HG03442 (cell line): ENCODE data around the gene IL1B.

Experiments used
- ATAC-seq: cut with Tn5 transposase; IDR thresholded peaks from one replicate; pipeline ENCODE4 v1.9.1; 2021; ENCODE audit warnings: mild to moderate bottlenecking, moderate library complexity; ENCODE audit not compliant: unreplicated experiment

IL1B gene

DNA sequence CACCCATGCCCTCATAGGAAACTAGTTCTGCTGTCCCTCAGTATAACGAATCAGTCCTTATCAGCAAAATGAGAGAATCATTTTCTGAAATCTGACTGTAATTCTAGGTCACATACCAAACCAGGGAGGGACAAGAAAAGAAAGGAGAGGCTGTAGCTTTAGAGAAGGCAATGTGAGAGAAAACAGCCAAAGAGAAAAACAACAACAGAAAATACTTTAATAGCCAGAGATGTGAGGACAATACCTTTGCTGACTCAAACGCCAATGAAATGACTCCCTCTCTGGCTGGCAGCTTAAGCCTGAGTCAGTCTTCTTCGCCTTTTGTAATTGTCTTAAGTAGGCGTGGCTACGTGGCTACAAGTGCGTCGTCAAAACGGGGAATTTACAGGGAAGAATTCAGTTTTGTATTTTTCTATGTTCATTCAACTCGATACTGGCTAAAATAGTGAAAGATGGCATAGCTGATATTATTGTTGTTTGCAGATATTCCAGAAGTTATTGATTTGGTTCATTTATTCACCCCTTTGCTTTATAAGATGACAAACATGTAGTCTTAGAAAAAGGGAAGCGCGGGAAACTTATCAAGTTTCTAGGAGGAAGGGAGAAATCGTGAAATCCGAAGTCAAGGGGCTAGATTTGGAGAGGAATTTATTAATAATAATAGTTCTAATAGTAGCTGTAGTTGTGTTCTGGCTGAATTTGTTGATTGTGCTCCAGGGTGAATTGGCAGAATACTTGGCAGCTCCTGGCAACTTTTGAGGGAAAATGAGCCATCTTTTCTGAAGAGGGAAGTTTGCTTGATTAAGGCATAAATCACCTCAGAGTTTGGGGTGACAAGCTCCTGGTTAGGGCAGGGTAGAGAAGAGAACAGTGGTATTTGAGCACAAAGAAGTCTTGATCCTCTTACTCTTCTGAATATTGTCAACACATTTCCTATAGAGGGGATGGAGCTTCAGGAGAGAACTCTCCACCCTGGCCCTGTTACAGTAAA lies 52.1 kb downstream of the IL1B start, which contains the start of gene IL1A:
Gene IL1A, minus strand, starts transcription at position 295 of the 991 bp plus-strand sequence. CDS start 723 bp downstream, outside the sequence.
- ATAC-seq: no peak

GRCh38 chr2:112783187-112783714 lies 53.3 kb downstream of the IL1B start:
- no peak for ATAC-seq

DNA sequence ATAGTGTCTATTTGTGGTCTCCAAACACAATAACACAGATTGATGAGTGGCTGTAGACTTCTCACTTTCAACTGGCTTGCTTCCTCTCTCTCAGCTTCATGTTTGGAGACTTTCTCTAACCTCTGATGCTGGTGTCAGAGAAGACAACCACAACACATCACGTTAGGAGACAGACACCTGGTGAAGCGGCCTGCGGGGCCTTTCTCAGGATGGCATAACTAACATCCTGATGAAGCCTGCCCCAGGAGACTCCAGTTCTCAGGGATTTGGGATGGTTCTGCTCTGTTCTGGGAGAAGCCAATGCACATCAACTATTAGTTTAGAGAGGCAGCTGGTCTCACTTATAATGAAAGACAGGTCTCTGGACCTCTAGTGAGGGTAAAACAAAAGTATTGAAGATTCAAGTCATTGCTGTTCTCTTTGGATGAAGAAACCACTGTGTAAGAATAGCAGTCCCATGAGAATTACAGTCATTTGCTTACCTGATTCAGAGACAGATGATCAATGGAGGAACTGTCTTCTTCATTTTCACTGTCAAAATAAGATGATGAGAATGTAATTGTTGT lies 54.3 kb downstream of the IL1B start:
- ATAC-seq: peak; percentile 80
